HG03066 (cell line): Measurements from ENCODE around the gene RNU2-63P.
"Not testable (repeated sequence)": the region's sequence is repeated elsewhere in the genome, so short reads cannot be mapped to it uniquely, and the experiment has no call there.

Experiments used
- ATAC-seq: cut with Tn5 transposase; IDR thresholded peaks from one replicate; pipeline ENCODE4 v1.9.1; 2021; ENCODE audit warnings: low read depth; ENCODE audit not compliant: unreplicated experiment

The RNU2-63P gene

GRCh38 chr2:88032070-88032702, 15.8 kb upstream of the RNU2-63P start:
- ATAC-seq = no peak

- no peak for ATAC-seq
These were observed 12.6 kb upstream of the RNU2-63P start for GRCh38 chr2:88028931-88029330.

GRCh38 chr2:88027697-88028389, 11.5 kb upstream of the RNU2-63P start:
- ATAC-seq = no peak

GRCh38 chr2:88024509-88024908, 8.2 kb upstream of the RNU2-63P start:
- ATAC-seq = no peak

- ATAC-seq = no peak
These were observed 6.2 kb upstream of the RNU2-63P start for GRCh38 chr2:88022669-88022921.

GRCh38 chr2:88019985-88020384, 3.6 kb upstream of the RNU2-63P start:
- no peak for ATAC-seq

GRCh38 chr2:88018909-88019308, 2.6 kb upstream of the RNU2-63P start:
- ATAC-seq = no peak

GRCh38 chr2:88018077-88018805, 1.9 kb upstream of the RNU2-63P start:
- ATAC-seq = not testable (repeated sequence)

GRCh38 chr2:88017780-88018038, 1.4 kb upstream of the RNU2-63P start:
- not testable (repeated sequence) for ATAC-seq

GRCh38 chr2:88016960-88017779, 823 bp upstream of the RNU2-63P start:
- ATAC-seq = peak; percentile 68

- ATAC-seq = no peak
These were observed 5.3 kb downstream of the RNU2-63P start for GRCh38 chr2:88011011-88011410.

GRCh38 chr2:88010136-88010535, 6.2 kb downstream of the RNU2-63P start:
- ATAC-seq = no peak

- ATAC-seq = no peak
These were observed 9.4 kb downstream of the RNU2-63P start for GRCh38 chr2:88006912-88007439.

GRCh38 chr2:88005776-88006175, 10.6 kb downstream of the RNU2-63P start:
- no peak for ATAC-seq

GRCh38 chr2:88003074-88003755, 13.1 kb downstream of the RNU2-63P start:
- ATAC-seq = no peak

- ATAC-seq = no peak
These were observed 14.0 kb downstream of the RNU2-63P start for GRCh38 chr2:88002359-88002707.

GRCh38 chr2:88000474-88000873, 15.9 kb downstream of the RNU2-63P start:
- ATAC-seq = not testable (repeated sequence)

GRCh38 chr2:87996570-87996969, 19.8 kb downstream of the RNU2-63P start:
- ATAC-seq = no peak

- no peak for ATAC-seq
These were observed 20.6 kb downstream of the RNU2-63P start for GRCh38 chr2:87995756-87996155.

- not testable (repeated sequence) for ATAC-seq
These were observed 22.0 kb downstream of the RNU2-63P start for GRCh38 chr2:87994304-87994850.
